HCEC 1CT (cell line): Measurements from ENCODE around the gene ERC2.

Experiments
- DNase-seq: peaks from one replicate; pipeline ENCODE4 v3.0.0-alpha.2; 2017

The ERC2 gene

GRCh38 chr3:55558316-55558715 is 910.0 kb downstream of the ERC2 start:
- peak; percentile 15 for DNase-seq

GRCh38 chr3:55557549-55557948 is 910.7 kb downstream of the ERC2 start:
- no peak for DNase-seq

- peak; percentile 3 for DNase-seq
Measured at GRCh38 chr3:55556619-55557537, 911.4 kb downstream of the ERC2 start.

GRCh38 chr3:55555873-55556618 is 912.2 kb downstream of the ERC2 start:
- no peak for DNase-seq

- DNase-seq, result no peak
Measured at GRCh38 chr3:55554634-55555425, 913.4 kb downstream of the ERC2 start.

- no peak for DNase-seq
Measured at GRCh38 chr3:55551644-55552043, 916.6 kb downstream of the ERC2 start.

GRCh38 chr3:55549177-55549576 is 919.1 kb downstream of the ERC2 start:
- DNase-seq, result peak; percentile 7

GRCh38 chr3:55546866-55547669 is 921.2 kb downstream of the ERC2 start:
- DNase-seq, result no peak

- no peak for DNase-seq
Measured at GRCh38 chr3:55545995-55546394, 922.3 kb downstream of the ERC2 start.

GRCh38 chr3:55544219-55544618 is 924.0 kb downstream of the ERC2 start:
- DNase-seq, result no peak

GRCh38 chr3:55543181-55543614 is 925.1 kb downstream of the ERC2 start:
- no peak for DNase-seq

GRCh38 chr3:55541456-55541855 is 926.8 kb downstream of the ERC2 start:
- DNase-seq, result no peak

GRCh38 chr3:55541016-55541415 is 927.3 kb downstream of the ERC2 start:
- DNase-seq, result no peak

GRCh38 chr3:55540579-55540978 is 927.7 kb downstream of the ERC2 start:
- DNase-seq, result no peak

- no peak for DNase-seq
Measured at GRCh38 chr3:55538158-55538557, 930.1 kb downstream of the ERC2 start.

GRCh38 chr3:55537563-55537962 is 930.7 kb downstream of the ERC2 start:
- no peak for DNase-seq

- no peak for DNase-seq
Measured at GRCh38 chr3:55537129-55537528, 931.1 kb downstream of the ERC2 start.

GRCh38 chr3:55534876-55535275 is 933.4 kb downstream of the ERC2 start:
- DNase-seq, result no peak

- DNase-seq, result no peak
Measured at GRCh38 chr3:55532806-55533205, 935.5 kb downstream of the ERC2 start.

- no peak for DNase-seq
Measured at GRCh38 chr3:55531321-55531720, 936.9 kb downstream of the ERC2 start.

- no peak for DNase-seq
Measured at GRCh38 chr3:55527361-55527760, 940.9 kb downstream of the ERC2 start.

GRCh38 chr3:55526332-55527030 is 941.8 kb downstream of the ERC2 start:
- DNase-seq, result no peak
